COLO668 (cell line): ENCODE data around the gene ARPIN.
"Not testable (repeated sequence)": the region's sequence is repeated elsewhere in the genome, so short reads cannot be mapped to it uniquely, and the experiment has no call there.

Experiments used
- DNase-seq: peaks from one replicate; lab custom pipeline; 2025; ENCODE audit not compliant: unreplicated experiment; lab: John Stamatoyannopoulos, UW

ARPIN gene

GRCh38 chr15:89910891-89911626, 1.7 kb downstream of the ARPIN start:
- DNase-seq: no peak

DNA sequence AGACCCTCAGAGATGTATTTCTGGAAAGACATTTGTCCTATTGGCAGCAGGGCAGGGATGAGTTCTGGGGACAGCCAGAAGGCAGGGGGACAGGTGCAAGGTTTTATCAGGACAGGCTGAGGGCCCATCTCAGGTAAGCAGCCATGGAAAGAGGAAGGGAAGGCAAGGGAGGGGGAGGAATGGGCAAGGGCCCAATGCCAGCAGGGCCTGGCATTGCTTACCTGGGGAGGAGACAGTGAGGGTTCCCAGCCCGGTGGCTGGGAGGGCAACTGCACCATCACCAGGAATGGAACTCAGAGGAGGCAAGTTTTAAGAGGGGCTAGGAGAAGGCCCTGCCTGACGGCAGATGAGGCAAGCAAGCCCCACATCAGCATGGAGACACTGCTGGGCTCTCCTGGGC, 3.1 kb downstream of the ARPIN start:
- no peak for DNase-seq

DNA sequence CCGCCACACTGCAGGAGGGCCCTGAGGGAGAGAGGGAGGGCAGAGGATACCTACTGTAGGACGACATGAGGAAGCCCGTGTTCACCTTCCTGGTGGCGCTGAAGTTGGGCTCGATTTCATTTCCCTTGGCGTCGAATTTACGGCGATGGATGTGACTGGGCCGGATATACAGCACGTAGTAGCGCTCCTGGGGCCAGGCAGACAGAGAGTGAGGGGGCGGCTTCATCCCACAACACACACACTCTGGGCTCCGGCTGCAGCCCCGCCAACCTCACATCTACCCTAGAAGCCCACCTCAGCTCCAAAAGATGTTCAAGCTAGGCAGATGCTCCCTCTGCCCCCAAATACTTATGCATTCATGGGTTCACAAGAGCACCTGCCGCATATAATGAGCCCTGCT, 4.5 kb downstream of the ARPIN start:
- DNase-seq: no peak

DNA sequence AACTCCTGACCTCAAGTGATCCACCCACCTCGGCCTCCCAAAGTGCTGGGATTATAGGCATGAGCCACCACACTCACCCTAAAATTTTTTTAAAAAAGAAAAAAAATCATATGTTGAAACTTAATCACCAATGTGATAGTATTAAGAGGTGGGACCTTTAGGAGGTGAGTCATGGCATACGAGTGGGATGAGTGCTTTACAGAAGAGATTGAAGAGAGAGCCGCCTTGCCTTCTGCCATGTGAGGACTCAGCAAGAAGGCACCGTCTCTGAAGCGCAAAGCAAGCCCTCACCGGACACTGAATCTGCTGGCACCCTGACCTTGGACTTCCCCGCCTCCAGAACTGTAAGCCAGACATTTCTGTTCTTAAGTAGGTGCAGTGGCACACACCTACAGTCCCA, 5.5 kb downstream of the ARPIN start:
- no peak for DNase-seq

- no peak for DNase-seq
Measured at GRCh38 chr15:89905846-89906378, 6.8 kb downstream of the ARPIN start.

GRCh38 chr15:89904519-89904918, 8.2 kb downstream of the ARPIN start:
- no peak for DNase-seq

GRCh38 chr15:89903858-89904130, 9.0 kb downstream of the ARPIN start:
- no peak for DNase-seq

- DNase-seq: no peak
Measured at GRCh38 chr15:89903015-89903857, 9.5 kb downstream of the ARPIN start.

DNA sequence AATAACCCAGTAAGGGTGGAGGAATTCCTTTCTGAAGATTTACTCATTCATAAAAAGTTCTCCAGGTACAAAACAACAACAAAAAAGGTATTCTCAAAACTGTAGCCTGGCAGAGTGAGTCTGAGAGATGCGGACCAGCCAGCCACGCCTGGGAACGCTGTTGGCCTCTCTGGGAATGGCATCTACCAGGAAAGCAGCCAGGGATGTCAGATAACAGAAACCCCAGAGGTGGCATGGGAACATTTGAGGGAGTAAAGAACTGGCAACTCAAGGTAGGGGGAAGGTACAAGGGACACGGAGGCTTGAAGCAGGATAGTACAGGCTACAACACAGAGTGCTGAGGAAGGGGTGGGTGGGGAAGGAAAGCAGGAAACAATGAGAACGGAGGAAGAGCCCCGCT, 11.9 kb downstream of the ARPIN start:
- DNase-seq: no peak

- no peak for DNase-seq
Measured at GRCh38 chr15:89899951-89900567, 12.7 kb downstream of the ARPIN start.

DNA sequence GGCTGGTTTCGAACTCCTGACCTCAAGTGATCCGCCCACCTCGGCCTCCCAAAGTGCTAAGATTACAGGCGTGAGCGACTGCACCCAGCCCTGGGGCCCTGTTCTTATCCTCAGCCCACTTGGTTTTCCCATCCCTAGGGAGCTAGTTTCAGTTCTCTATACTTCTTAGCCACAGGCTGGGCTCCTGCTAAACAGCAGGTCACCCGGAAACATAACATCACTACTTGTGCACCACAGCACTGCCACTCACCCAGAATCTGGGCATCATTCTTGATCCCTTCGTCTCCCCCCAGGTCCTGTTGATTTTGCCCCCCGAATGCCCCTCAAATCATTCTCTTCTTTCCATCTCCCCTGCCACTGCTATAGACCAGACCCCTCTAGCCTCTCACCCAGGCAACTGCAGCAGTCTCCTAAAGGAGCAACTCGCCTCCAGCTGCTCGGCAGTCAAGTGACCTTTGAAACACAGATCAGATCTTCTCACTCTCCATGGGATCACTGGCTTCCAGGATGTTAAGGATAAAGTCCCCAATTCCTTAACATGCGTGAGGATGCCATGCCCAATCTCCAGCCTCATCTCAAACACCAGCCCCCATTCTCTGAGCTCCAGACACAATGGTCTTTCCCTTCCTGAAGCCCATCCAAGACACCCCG, 13.3 kb downstream of the ARPIN start:
- DNase-seq: no peak

DNA sequence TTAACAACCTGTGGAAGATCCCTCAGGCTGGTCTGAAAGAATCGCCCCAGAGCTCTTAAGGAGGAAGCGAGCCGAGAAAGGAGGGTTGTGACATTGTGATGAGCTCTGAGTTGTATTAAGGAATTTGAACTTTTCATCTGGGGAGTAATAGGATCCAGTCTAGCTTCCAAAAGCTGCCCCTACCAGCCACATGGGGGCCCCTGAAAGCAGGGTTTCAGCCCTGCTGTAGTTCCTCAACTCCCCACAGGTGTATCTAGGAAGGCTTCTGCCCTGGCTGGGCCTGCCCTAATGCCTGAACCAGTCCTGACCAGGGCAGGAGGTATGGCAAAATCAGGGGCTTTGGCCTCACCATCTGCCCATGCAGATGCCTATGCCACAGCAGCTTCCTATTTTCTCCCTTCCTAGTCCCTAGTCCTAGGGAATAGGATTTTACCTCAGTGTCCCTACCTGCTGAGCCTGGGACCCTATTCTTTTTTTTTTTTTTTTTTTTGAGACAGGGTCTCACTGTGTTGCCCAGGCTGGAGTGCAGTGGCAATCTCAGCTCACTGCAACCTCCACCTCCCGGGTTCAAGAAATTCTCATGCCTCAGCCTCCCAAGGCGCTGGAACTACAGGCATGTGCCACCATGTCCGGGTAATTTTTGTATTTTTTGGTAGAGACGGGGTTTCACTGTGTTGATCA, 14.0 kb downstream of the ARPIN start:
- peak; percentile 61 for DNase-seq

GRCh38 chr15:89898146-89898545, 14.6 kb downstream of the ARPIN start:
- no peak for DNase-seq

DNA sequence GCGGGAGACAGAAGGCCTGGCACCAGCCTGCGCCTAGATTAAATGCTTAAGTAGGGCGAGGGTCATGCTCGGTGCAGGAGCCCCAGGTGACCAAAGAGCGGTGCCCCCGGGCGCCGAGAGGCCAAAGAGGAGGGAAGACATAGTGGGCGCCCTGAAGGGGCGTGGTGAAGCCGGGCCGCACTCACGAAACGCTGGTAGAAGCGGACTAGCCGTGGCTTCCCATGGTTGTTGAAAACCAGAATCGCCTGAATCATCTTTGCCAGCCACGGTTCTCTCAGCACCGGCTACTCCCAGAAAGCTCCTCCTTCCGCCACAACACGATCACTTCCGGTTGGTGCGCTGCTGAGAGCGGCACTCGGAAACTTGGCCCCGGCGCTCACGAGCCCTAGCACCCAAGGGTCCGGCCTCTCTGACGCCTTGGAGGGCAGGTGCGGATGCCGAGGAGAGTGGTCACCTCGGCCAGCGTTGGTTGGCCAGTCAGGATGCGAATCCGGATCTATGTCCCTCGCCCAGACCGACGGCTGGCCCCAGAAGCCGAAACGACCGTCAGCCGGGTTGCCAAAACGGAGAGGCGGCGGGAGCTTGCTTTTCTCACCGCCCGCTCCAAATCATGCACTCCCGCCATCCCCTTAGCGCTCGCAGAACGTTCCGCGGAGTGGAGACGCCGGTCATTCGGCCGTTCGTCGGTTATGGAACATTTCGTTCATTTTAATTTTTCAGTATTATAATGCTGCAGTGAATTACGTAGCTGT, 18.9 kb downstream of the ARPIN start, which contains the start of gene AP3S2:
AP3S2 (minus strand) TSS at position 299 of the 752 bp plus-strand sequence; CDS start at position 254, 45 bp downstream.
- DNase-seq: peak; percentile 94

DNA sequence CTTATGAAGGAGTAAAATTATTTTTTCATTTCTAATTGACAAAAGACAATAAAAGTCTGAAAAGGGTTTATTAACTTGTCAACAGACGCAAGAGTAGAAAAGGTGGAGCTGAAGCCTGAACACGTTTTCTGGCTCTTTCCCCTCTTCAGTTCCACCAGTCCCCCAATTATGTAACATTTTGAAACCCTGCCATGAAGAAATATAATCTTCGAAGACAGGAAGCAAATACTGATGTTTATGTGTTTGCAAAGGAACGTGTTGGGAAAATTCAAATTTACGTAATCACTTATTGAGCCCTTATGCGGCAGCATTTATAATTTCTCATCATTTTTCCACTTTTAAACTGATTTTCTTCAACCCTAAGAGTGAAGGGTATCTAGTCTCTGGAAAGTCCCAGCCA, 19.7 kb downstream of the ARPIN start:
- no peak for DNase-seq

DNA sequence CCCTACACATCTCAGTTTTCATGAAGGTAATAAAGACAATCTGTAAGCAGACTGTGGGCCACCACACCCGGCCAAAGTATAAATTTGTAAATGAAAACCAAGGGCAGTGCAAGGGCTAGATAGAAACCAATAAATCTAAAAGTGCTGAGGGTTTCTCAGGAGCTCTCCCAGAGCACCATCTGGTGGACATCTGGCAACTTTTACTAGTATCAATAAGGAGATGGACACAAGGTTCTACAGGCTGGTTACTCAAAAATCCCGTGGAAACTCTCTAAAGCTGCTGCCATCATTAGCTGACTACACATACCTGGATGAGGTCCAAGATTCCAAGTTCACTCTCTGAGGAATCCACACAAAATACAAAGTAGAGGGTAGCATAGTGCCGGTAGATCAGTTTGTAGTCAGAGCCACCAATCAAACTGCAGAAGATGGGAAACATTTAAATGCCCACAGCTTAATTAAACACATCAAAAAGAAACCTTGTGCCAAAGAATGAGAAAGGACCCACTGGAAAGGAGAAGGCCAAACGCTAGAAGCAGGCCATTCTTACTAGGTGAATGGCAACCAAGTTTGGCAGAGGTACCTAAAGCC, 24.4 kb downstream of the ARPIN start:
- peak; percentile 10 for DNase-seq

GRCh38 chr15:89885611-89886010, 27.1 kb downstream of the ARPIN start:
- DNase-seq: no peak

DNA sequence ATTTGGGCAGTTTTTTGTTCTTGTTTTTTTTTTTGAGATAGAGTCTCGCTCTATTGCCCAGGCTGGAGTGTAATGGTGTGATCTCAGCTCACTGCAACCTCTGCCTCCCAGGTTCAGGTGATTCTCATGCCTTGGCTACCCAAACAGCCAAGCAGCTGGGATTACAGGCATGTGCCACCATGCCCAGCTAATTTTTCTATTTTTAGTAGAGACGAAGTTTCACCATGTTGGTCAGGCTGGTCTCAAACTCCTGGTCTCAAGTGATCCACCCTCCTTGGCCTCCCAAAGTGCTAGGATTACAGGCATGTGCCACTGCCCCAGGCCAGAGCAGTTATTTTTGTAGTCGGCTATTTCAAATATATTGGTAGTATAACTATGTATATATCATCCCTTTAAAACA, 27.6 kb downstream of the ARPIN start:
- DNase-seq: not testable (repeated sequence)

DNA sequence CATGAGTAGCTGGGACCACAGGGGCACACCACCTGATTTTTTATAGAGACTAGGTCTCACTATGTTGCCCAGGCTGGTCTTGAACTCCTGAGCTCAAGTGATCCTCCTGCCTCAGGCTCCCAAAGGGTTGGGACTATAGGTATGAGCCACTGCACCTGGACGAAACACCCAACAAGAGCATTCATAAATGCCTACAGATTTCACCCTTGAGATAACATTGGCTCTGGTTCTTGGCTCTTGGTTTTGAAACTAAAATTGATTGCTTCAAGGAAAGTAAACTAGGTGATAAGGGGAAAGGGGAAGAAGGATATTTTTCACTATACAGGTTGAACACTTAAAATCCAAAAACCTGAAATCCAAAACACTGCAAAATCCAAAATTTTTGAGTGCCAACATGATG, 29.2 kb downstream of the ARPIN start:
- DNase-seq: no peak

DNA sequence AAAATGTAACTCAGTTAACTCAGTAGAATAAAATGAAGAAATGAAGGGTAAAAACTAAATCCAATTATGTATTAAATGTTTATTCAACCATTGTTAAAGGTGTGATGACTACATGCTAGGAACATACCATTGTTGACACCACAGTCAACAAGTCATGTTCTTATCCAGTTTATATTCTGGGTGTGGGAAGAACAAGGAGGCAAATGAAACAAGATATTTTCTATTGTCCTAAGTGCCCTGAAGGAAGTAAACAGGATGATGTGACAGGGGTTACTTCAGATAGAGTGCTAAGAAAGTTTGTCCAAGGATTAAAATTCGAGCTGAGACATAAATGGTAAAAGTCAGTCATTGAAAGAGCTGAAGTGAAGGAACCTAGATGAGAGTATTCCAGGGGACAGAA, 32.0 kb downstream of the ARPIN start:
- no peak for DNase-seq
